GM11168 (cell line): ENCODE measurements around the gene SEC63.
"Not testable (repeated sequence)": the region's sequence is repeated elsewhere in the genome, so short reads cannot be mapped to it uniquely, and the experiment has no call there.

Experiments
- in situ Hi-C: fragments of 300-500 bp; cut with MboI; formaldehyde crosslinking; loops from one replicate; pipeline ENCODE4 v1.12.0; 2022; ENCODE audit warnings: low sequenced_read_pairs; ENCODE audit not compliant: unreplicated experiment

SEC63 gene

DNA sequence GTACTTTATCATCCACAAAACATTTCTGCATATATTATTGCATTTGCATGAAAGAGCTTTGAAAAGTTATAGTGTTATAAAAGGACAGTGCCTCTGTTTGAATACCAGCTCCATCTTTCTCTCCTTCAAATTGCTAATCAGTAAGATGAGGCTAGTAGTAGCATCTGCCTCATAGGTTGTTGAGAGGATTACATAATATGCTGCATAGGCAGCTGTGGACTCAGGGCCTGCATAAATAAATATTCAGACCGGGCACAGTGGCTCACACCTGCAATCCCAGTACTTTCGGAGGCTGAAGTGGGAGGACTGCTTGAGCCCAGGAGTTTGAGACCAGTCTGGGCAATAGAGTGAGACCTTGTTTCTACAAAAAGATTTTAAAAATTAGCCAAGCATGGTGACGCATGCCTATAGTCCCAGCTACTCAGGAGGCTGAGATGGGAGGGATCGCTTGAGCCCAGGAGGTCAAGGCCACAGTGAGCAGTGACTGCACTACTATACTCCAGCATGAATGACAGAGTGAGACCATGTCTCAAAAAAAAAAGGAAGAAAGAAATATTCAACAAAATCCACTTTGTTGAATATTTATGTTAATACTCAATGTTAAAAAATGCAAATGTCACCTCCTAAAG, 18.3 kb upstream of the SEC63 start:
- in situ Hi-C loops, result no loop called here

GRCh38 chr6:107973594-107973993, 15.6 kb upstream of the SEC63 start:
- in situ Hi-C loops, result no loop called here

- in situ Hi-C loops, result no loop called here
Measured at GRCh38 chr6:107972413-107973096, 14.5 kb upstream of the SEC63 start.

DNA sequence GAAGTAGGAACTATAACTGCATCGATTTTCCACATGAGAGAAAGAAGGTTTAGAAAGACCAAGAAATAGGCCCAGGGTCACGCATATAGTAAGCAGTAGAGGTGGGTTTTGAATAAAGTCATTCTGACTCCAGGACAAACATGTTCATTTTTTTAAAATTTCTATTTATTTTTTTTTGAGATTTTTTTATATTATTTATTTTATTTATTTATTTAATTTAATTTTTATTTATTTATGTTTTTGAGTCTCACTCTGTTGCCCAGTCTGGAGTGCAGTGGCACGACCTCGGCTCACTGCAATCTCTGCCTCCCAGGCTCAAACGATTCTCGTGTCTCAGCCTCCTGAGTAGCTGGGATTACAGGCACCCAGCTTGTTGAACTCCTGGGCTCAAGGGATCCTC, 13.2 kb upstream of the SEC63 start:
- in situ Hi-C loops, result no loop called here

DNA sequence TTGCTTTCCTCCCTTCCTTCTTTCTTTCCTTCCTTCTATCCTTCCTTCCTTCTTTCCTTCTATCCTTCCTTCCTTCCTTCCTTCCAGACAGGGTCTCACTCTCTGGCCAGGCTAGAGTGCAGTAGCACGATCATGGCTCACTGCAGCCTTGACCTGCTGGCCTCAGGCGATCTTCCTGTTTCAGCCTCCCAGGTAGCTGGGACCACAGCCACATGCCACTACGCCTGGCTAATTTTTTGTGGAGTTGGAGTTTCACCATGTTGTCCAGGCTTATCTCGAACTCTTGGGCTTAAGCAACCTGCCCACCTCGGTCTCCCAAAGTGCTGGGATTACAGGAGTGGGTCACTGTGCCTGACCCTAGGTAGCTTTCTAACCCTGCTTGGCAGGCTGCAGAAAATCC, 12.2 kb upstream of the SEC63 start:
- in situ Hi-C loops, result no loop called here

DNA sequence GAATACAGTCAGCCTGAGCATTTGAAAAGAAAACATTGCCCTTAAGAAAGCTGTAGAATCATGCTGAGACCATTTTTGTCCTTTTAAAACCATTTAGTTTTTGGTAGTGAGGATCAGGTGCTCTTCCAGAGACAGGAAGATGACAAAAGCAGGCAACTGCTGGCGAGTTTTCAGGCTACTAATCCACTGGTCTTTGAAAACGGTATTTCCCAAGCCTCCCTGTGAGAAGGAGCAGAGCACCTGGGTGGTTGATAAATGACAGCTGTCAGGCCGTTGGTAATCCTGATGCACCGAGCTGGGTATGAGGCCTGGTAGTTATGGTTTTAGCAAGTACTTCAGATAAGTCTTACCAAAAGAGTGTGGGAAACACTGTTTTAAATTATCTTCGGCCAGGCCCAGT, 10.1 kb upstream of the SEC63 start:
- in situ Hi-C loops, result no loop called here

DNA sequence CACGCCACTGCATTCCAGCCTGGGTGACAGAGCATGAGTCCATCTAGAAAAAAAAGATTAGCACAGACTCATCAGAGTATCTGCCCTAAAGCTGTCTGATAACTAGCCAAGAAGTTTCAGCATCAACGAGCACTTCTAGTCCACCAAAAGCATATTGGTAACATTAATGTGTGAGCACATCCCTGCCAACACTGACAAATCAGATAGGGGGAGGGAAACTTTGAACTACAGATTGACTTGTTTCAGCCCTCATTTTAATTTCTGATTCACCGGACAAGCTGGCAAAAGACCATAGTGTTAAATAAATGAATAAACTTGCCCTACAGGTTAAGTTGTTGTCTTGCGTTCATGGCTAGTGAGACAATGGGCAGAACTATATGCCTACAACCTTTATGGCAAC, 7.7 kb upstream of the SEC63 start:
- in situ Hi-C loops, result no loop called here

DNA sequence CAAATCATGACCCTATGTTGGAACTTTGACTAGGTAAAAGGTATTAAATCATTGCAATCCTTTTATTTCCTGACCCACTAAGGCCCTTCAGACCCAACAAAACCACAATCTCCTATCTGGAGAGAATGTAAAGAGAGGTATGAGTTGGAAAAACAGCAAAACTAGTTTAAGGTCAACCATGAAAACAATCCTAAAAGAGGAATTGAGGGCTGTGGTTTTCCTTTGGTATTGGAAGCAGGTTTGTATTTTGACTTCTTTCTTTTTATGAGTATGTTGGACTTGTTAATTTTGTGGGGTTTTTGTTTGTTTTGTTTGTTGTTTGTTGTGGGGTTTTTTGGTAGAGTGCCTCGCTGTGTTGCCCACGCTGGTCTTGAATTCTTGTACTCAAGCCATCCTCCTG, 4.7 kb upstream of the SEC63 start:
- in situ Hi-C loops, result no loop called here

DNA sequence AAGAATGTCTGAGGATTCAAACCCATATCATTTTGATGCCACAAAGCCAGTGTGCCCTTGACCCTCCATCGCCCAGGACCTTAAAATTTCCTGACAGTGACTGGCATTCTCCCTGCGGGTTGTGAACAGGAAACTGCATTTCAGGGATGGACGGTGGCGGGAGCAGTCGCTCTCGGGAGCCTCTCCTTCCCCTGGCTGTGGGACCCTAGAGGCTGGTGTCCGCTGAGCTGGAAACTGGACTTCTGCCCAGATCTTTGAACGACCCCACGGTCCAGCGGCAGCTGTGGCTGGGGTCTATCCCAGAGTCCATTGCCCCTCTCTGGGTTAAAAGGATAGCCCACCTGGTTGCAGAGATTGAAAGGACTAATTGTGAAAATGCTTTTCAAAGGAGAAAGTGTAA, 1.4 kb upstream of the SEC63 start:
- in situ Hi-C loops, result no loop called here

- in situ Hi-C loops, result not testable (repeated sequence)
Measured at GRCh38 chr6:107958689-107959362, 818 bp upstream of the SEC63 start.

- in situ Hi-C loops, result no loop called here
Measured at GRCh38 chr6:107957308-107957908, 600 bp downstream of the SEC63 start.

DNA sequence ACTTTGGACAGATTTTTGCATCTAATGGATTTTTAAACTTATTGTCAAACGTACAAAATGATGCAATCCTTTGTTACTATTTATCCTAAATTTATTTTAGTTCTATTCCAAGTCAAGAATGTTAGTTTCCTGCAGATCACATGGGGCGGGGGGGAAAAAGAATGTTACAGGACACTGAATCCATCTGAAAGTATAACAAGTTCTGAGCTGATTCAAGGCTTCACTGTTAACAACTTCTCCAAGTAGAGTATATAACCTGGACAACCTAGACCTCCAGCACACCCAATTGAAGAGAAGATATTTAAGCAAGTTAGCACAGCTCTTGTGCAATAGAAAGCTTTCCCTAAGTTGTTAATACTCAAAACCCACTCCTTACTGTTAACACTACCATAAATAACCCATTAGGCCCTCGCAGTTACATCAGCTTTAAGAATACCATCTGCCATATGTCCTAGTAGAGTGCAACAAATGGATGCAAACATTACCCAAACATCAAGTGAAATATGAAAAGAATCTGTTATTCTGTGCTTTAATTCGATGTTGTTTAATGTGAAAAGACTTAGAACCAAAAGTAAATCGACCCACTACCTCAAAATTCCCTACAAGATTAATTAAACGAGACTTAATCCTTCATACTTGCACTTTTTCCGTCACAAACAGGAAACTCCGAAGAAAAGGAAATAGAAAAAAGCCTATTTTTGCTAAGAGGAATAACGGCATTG, 1.3 kb downstream of the SEC63 start:
- in situ Hi-C loops, result no loop called here

DNA sequence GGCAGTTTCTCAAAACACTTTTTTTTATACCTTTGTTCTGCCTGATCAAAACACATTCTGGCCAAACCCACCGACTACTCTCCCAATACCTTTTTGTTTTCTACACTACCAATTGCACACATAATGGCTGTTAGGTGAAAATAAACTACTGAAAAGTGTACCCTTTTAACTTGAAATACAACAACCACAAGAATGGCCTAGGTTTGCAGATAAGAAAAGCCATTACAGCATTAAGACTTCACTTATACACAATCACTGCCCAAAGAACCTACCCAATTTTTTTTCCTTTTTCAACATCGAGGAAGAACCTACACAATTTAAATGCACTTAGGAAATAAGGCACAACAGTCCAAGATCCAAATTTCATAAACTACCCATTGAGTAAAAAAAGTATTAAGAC, 1.8 kb downstream of the SEC63 start:
- in situ Hi-C loops, result no loop called here

GRCh38 chr6:107953858-107954414, 4.1 kb downstream of the SEC63 start:
- in situ Hi-C loops, result not testable (repeated sequence)

DNA sequence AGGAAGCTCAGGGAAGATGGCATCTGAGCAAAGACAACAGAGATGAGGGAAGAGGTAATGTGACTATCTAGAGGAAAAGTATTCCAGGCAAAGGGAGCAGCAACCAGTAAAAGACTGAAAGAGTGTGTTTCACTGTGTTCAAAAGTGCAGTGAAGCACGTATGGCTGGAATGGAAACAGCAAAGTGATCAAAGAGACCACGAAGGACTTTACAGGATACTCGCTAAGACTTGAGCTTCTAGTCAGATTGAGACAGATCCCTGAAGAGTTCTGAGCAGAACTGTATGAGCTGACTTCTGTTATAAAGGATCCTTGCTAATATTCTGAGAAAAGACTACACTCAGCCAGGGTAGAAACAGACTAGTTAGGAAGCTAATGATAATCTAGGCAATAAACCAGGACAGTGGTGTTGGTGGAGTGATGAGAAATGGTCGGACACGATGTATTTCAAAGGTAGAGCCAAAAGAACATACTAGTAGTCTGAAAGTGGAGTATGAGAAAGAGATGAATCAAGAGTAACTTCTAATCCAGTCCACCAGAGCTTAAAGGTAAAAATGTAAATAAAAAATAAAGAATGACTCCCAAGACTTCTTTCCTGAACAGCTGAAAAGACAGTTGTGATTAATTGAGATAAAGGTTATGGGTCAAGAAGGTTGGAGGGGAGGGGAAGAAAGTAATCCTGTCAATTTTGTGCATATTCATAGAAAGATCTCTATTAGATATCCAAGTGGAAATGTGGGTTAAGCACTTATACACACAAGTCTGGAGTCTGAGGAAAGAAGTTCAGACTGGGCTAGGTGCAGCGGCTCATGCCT, 14.2 kb downstream of the SEC63 start:
- in situ Hi-C loops, result no loop called here

DNA sequence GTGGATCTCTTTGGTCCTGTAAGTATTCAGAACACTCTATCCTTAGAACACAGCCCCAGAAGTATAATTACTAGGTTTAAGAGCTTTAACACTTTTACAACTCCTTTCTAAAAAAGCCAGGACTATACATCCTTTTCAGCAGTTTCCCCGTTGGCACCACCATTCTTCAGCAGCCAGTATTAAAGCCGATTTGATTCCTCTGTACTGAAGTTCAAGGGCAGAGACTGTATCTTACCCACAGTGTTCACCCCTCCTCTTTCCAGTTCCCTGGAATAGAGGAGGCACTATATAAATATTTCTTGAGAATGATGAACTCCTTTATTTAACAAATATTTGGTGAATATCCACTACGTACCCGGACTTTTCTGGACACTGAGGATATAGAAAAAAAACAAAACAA, 15.9 kb downstream of the SEC63 start:
- in situ Hi-C loops, result no loop called here

DNA sequence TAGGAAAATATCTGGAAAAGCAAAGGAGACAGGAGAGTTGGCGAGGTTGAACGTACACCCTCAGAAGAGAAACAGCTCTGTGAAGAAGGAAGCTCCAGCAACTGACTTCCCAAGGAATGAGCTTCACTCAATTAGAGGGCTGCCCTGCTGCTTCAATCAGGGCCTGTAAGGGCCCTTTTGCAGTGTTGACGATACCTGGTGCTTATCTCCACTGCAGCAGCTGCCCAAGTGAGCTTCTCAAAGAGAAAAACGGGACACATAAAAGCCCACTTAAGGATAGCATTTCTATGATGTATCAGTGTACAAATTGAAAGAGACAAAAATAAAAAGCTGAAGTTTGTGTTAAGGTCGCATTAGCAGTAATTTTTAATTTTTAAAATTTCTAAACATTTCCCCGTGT, 16.4 kb downstream of the SEC63 start:
- in situ Hi-C loops, result no loop called here

- in situ Hi-C loops, result no loop called here
Measured at GRCh38 chr6:107941199-107941598, 16.8 kb downstream of the SEC63 start.

DNA sequence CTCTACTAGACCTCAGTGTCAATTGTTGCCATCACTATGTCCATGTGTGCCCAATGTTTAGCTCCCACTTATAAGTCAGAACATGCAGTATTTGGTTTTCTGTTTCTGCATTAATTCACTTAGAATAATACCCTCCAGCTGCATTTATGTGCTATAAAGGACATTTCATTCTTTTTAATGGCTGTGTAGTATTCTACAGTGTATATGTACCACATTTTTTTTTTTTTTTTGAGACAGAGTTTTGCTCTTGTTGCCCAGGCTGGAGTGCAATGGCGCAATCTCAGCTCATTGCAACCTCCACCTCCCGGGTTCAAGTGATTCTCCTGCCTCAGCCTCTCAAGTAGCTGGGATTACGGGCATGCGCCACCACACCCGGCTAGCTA, 21.1 kb downstream of the SEC63 start:
- in situ Hi-C loops, result not testable (repeated sequence)
